Inflammatory macrophage (primary cell): ENCODE measurements around the gene C9orf50.

Source experiments
- DNase-seq, 2 donors: peaks; one replicate each; pipeline ENCODE4 v3.0.0-alpha.2; 2020 to 2022

Gene C9orf50

GRCh38 chr9:129590466-129590865, 30.4 kb downstream of the C9orf50 start:
- no peak for DNase-seq

GRCh38 chr9:129587487-129588262, 33.2 kb downstream of the C9orf50 start:
- no peak for DNase-seq

- no peak for DNase-seq
Observed at GRCh38 chr9:129586685-129587084, 34.2 kb downstream of the C9orf50 start.

- no peak for DNase-seq
Observed at GRCh38 chr9:129586245-129586644, 34.7 kb downstream of the C9orf50 start.

- no peak for DNase-seq
Observed at GRCh38 chr9:129585352-129585751, 35.5 kb downstream of the C9orf50 start.

- peak; percentile 88 to 92 for DNase-seq
Observed at GRCh38 chr9:129584136-129584535, 36.8 kb downstream of the C9orf50 start.

GRCh38 chr9:129583308-129584038, 37.4 kb downstream of the C9orf50 start:
- no peak for DNase-seq

- no peak for DNase-seq
Observed at GRCh38 chr9:129582855-129583254, 38.0 kb downstream of the C9orf50 start.

- no peak for DNase-seq
Observed at GRCh38 chr9:129581505-129582189, 39.3 kb downstream of the C9orf50 start.

- peak; percentile 27 to 52 for DNase-seq
Observed at GRCh38 chr9:129580211-129580915, 40.5 kb downstream of the C9orf50 start.

GRCh38 chr9:129579294-129579693, 41.6 kb downstream of the C9orf50 start:
- no peak for DNase-seq

- DNase-seq = no peak
Observed at GRCh38 chr9:129576546-129577543, 44.1 kb downstream of the C9orf50 start.

GRCh38 chr9:129575818-129576217, 45.1 kb downstream of the C9orf50 start:
- DNase-seq = no peak

- peak; percentile 60 to 64 for DNase-seq
Observed at GRCh38 chr9:129574911-129575585, 45.9 kb downstream of the C9orf50 start.

GRCh38 chr9:129573977-129574376, 46.9 kb downstream of the C9orf50 start:
- DNase-seq = no peak

- DNase-seq = no peak
Observed at GRCh38 chr9:129572517-129572916, 48.4 kb downstream of the C9orf50 start.

GRCh38 chr9:129572052-129572425, 48.9 kb downstream of the C9orf50 start:
- DNase-seq = no peak

- no peak for DNase-seq
Observed at GRCh38 chr9:129571298-129572051, 49.4 kb downstream of the C9orf50 start.

- peak; percentile 26 to 50 for DNase-seq
Observed at GRCh38 chr9:129570450-129571297, 50.2 kb downstream of the C9orf50 start.
